Raji (cell line): ENCODE results near the gene OXTR.

Experiments used
- POLR2A ChIP-seq: IDR thresholded peaks from 2 replicates; pipeline ENCODE4 v1.6.1; 2011; ENCODE audit warnings: low read depth, low read length, control low read depth; ENCODE audit not compliant: insufficient read depth

Gene OXTR

GRCh38 chr3:8734908-8735307 lies 34.5 kb downstream of the OXTR start:
- TF ChIP-seq POLR2A = no peak

DNA sequence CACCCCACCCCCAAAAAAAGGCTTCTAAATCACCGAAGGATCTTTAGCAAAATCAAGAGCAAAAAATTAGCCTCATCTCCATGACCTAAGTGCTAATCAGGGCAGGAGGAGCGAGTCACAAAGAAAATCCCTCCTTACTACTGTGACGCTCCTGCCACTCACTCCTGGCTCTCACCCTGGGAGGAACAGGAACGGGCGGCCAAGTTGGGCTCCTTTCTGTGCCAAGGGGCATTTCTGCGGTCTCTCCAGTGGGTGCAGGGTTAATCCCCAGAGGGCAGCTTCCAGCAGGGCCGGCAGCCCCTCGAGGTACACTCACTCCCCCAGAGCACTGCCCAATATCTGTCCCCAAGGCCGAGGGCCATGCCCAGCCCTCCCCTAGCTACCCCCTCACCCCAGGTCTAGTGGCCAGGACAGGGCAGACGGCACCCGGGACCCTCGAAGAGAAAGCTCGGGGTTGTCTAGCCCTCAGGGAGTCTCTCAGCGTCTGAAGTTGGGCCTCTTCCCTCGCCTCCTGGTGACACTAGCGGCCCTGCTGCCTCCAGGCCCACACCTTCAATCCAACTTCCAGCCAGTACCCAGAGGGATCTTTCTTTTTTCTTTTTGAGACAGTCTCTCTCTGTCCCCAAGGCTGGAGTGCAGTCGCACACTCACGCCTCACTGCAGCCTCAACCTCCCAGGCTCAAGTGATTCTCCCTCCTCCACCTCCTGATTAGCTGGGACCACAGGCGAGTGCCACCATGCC lies 35.1 kb downstream of the OXTR start:
- no peak for TF ChIP-seq POLR2A

DNA sequence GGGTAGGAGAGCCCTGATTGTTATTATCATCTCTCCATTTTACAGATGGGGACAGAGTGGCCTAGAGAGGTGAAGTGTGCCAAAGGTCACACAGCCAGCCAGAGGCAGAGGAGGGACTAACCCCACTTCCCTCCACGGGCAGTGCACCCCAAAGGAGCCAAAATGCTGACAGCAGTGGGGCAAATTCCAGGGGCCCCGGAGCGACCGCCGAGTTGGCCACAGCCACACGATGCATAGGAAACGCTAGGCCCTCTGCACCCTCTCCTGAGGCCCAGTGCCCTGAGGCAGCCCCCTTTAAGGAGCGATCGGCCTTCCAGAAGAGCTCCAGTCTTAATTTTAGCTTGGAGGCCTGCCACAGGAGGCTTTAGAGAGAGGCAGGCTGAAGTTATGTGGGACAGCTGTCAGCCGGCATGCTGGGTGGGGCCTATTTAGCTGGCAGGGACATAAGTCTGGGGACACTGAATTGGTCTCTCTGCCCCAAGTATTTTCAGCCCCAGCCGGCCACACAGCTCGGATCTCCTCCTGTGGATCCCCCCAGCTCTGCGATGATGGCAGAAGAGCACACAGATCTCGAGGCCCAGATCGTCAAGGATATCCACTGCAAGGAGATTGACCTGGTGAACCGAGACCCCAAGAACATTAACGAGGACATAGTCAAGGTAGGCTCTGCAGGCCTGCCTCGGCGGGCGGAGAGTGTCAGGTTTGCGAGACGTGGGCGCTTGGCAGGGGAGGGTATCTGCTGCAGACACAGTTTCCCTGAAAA lies 35.9 kb downstream of the OXTR start, which contains the start of gene CAV3:
Gene CAV3, plus strand, starts transcription at position 471 of the 763 bp plus-strand sequence. Its CDS starts 75 bp downstream, at position 546.
- TF ChIP-seq POLR2A = no peak

DNA sequence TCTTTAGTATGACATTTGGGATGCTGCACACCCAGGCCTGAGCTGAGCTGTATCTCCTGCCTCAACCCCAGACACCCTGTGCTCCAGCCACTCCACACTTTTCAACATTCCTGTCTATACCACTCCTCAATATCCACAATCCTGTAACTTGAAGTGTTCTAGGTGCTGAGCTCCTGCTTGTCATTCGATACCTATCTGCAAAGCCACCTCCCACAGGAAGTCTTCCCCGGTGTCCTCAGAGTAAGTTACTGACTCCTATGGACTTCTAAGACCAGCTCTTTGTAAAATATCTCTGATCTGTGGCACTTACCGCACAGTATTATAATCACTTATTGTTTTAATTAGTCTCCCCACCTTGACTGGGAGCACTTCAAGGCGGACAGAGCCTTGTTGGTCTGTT lies 37.0 kb downstream of the OXTR start:
- no peak for TF ChIP-seq POLR2A

DNA sequence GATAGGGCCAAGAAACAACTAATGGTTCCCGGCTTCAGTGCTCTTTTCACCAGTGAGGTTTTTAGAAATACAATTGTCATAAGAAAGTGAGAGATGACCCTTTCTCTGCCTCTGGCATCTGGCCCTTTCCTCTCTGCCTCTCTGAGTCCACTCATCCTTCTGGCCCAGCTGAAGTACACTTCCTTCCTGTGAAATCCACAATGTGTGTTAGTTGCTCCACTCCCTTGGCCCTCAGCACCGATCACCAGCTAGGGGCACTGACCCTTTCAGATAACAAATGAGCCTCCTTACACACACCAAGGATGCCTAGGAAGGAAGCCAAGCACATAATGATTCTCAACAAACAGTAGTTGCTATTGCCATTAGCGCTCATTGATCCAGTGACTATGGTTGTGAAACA lies 38.8 kb downstream of the OXTR start:
- TF ChIP-seq POLR2A = no peak

- no peak for TF ChIP-seq POLR2A
Measured at GRCh38 chr3:8729479-8729878, 39.9 kb downstream of the OXTR start.

- TF ChIP-seq POLR2A = no peak
Measured at GRCh38 chr3:8727605-8728512, 41.6 kb downstream of the OXTR start.

DNA sequence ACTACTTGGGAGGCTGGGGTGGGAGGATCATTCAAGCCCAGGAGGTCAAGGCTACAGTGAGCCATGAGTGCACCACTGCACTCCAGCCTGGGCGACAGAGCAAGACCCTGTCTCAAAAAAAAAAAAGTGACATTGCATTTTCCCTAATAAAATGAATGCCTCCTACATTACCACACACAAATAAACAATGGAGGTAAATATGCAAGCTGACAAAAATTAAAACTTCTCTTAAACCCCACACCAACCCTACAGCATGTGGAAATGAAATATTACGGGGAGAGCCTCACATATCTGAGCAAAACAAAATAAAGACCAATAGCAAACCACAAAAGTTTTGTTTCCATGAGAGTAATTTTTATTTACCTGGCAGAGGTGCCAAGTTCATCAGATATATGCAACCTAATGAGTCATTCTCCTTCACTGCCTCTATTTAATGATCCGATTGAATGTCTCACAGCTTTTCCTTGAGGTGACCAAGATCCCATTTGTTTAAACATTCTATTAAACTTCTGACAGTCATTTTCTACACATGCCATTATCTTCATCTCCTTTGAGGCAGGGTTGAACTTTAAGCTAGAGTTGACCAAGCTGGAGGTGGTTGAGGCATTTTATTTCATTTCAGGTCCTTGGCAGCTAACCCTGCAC lies 45.2 kb downstream of the OXTR start:
- no peak for TF ChIP-seq POLR2A

DNA sequence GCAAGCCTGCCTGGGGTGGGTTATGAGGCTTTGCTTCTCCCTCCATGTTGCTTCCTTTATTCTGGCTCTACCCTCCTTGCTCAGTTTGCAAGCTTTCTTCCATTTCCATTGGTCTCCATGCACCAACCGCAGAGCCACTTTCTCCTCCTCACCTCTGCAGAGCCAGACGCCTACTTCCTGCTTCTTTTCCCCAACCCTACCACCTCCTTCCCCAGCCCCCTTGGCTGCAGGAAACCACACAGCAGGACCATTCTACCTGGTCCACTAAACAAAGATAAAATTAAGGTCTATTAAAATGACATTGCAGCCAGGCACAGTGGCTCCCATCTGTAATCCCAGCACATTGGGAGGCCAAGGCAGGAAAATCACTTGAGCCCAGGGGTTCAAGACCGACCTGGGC lies 45.8 kb downstream of the OXTR start:
- no peak for TF ChIP-seq POLR2A

DNA sequence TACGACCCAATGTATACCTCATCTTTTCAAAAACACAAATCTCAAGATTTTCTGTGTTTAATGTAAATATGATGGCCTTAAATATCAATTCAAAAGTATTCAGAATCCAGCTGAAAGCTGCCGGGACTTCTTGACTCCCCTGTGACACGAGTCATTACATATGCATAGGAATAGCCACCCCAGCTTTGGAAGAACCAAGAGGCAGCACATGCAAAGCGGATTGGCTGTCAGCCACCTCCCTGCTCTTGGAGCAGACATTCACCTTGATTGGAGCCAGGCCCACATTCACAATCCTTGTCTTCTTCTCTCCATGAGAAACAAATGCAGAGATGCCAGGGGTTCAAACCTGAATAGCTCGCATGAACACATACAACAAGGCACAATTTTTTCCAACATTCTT lies 46.6 kb downstream of the OXTR start:
- TF ChIP-seq POLR2A = no peak

DNA sequence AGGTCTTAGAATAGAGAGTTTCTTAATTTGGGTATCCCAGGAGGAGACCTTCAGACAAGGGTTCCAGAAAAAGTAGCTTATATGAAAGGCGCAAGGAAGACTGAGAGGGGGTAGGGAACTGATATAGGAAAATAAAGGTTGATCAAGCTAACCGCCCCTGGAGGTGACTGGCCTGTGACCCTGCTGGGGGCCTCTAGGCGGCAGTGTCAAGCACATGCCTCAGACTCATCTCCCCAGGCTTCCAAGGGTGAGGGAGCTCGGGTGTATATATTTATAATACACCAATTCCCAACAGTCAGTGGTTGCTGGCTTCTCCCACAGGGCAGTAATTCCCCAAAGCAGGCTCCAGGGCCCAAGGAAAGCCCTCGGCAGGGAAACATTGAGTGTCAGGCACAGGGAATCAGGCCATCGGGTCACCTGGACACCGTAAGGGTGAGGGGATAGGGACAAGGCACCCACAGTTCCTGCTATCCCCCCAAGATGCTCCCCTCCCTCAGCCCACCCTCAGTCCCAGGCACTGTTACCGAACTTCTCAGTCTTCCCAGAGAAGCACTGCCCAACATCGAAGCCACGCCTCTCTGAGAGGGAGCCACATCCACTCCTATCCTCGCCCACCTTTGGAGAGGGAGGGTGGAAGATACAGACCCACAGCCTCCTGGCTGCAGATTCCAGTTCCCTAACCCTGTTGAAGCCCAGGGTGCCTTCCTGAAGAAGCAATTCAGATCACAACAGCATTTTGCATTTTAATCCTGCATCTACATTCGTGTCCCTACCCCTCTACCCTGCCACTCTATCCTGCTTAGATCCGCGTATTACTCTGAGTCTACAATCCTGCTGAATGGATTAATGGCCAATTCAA lies 55.3 kb downstream of the OXTR start:
- TF ChIP-seq POLR2A = no peak

DNA sequence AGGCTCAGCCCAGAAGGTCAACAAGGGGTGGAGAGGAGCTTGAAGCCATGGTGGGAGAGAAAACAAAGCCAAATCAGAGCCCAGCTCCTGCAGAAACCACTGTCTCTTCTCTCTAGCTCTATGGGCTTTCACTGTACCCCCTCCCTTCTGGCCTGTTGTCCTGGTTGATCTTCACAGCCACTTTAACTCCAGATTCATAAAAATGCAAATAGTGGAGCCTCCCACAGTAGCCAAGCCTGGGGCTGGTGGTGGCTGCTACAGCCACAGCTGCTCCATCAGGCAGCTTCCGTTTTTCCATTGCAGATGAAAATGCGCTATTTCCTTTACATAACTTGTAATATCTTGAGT lies 56.5 kb downstream of the OXTR start:
- TF ChIP-seq POLR2A = no peak

DNA sequence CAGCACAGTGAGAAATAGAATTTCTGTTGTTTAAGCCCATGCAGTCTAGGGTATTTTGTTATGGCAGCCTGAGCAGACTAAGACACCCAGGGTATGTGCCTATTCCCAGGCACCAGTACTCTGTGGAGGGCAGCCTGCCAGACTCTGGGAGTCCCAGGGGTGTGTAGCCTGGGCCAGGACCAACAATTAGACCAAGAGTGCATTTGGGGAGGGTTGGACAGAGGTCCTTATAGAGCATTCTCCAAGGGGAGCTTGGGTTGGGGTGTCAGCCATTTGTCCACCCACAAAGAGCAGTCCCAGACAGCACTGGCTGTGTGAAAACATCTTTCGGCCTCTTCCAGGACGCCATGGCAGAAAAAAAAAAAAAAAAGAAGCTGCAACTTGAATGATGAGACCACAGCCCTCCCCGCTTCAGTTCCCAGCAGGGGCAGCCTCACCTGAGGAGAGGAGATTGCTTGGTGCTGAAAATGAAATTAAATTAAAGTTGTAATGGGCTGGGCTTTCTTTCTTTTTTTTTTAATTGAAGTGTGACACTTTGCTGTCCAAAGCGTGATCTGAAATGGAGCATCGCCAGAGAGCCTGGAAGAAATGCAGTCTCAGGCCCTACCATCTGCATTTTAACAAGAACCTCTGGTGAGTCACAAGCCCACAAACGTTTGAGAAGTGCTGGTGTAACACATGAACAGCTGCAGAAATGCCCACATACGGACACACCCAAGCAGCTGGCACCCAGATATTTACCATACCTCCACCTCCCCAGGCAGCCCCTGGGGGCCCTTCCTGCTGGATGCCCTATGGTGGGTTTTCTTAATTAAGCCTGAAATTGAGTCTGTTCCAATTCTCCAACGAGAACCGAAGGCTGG lies 57.1 kb downstream of the OXTR start:
- TF ChIP-seq POLR2A = no peak
